ENCODE data around the gene UPF3A.

The UPF3A gene

GRCh38 chr13:114298866-114299265, 17.5 kb downstream of the UPF3A start:
- H3K9me3 ChIP-seq (ENCODE audit: control insufficient read depth in 2 of 2, low read length in 2 of 2), result no peaks in the 10 kb centered on the region
- no peaks in the 10 kb centered on the region for H3K4me1 ChIP-seq (ENCODE audit: control insufficient read depth in 2 of 2, insufficient read depth in 2 of 2, low read length in 2 of 2)
- no peak overlapping the region for H3K4me3 ChIP-seq (ENCODE audit: low read length in 2 of 2)
- no peak overlapping the region for H3K9ac ChIP-seq (ENCODE audit: low read depth in 1 of 2, low read length in 2 of 2)
- peaks cover 31 to 53% of the 10 kb centered on the region in 2 donors for H3K36me3 ChIP-seq (ENCODE audit: control insufficient read depth in 2 of 2, insufficient read depth in 2 of 2, low read length in 2 of 2)
- H3K27ac ChIP-seq (ENCODE audit: low read depth in 2 of 2, low read length in 2 of 2), result no peak overlapping the region
- H3K27me3 ChIP-seq (ENCODE audit: control insufficient read depth in 2 of 2, insufficient read depth in 2 of 2, low read length in 2 of 2), result no peaks in the 10 kb centered on the region

GRCh38 chr13:114299604-114300305, 18.4 kb downstream of the UPF3A start:
- Histone ChIP-seq H3K27ac (ENCODE audit: low read depth in 2 of 2, low read length in 2 of 2) (no peak overlapping the region), H3K9me3 (ENCODE audit: control insufficient read depth in 2 of 2, low read length in 2 of 2) (no peaks in the 10 kb centered on the region), H3K27me3 (ENCODE audit: control insufficient read depth in 2 of 2, insufficient read depth in 2 of 2, low read length in 2 of 2) (no peaks in the 10 kb centered on the region), H3K36me3 (ENCODE audit: control insufficient read depth in 2 of 2, insufficient read depth in 2 of 2, low read length in 2 of 2) (peaks cover 39 to 59% of the 10 kb centered on the region in 2 donors), H3K9ac (ENCODE audit: low read depth in 1 of 2, low read length in 2 of 2) (no peak overlapping the region), H3K4me3 (ENCODE audit: low read length in 2 of 2) (no peak overlapping the region), H3K4me1 (ENCODE audit: control insufficient read depth in 2 of 2, insufficient read depth in 2 of 2, low read length in 2 of 2) (no peaks in the 10 kb centered on the region)

GRCh38 chr13:114303700-114304327, 22.4 kb downstream of the UPF3A start:
- peaks cover 28 to 48% of the 10 kb centered on the region in 2 donors for H3K36me3 ChIP-seq (ENCODE audit: control insufficient read depth in 2 of 2, insufficient read depth in 2 of 2, low read length in 2 of 2)

GRCh38 chr13:114304346-114305034, 23.1 kb downstream of the UPF3A start:
- Histone ChIP-seq H3K9me3 (ENCODE audit: control insufficient read depth in 2 of 2, low read length in 2 of 2) (no peaks in the 10 kb centered on the region), H3K4me3 (ENCODE audit: low read length in 2 of 2) (no peak overlapping the region), H3K9ac (ENCODE audit: low read depth in 1 of 2, low read length in 2 of 2) (no peak overlapping the region), H3K27ac (ENCODE audit: low read depth in 2 of 2, low read length in 2 of 2) (no peak overlapping the region), H3K36me3 (ENCODE audit: control insufficient read depth in 2 of 2, insufficient read depth in 2 of 2, low read length in 2 of 2) (peaks cover 21 to 42% of the 10 kb centered on the region in 2 donors), H3K27me3 (ENCODE audit: control insufficient read depth in 2 of 2, insufficient read depth in 2 of 2, low read length in 2 of 2) (no peaks in the 10 kb centered on the region), H3K4me1 (ENCODE audit: control insufficient read depth in 2 of 2, insufficient read depth in 2 of 2, low read length in 2 of 2) (no peaks in the 10 kb centered on the region)

More at GRCh38 chr13:114303700-114304327, 22.4 kb downstream of the UPF3A start:
- Histone ChIP-seq H3K27ac (ENCODE audit: low read depth in 2 of 2, low read length in 2 of 2) (no peak overlapping the region), H3K4me1 (ENCODE audit: control insufficient read depth in 2 of 2, insufficient read depth in 2 of 2, low read length in 2 of 2) (no peaks in the 10 kb centered on the region), H3K4me3 (ENCODE audit: low read length in 2 of 2) (no peak overlapping the region), H3K9ac (ENCODE audit: low read depth in 1 of 2, low read length in 2 of 2) (no peak overlapping the region), H3K27me3 (ENCODE audit: control insufficient read depth in 2 of 2, insufficient read depth in 2 of 2, low read length in 2 of 2) (no peaks in the 10 kb centered on the region), H3K9me3 (ENCODE audit: control insufficient read depth in 2 of 2, low read length in 2 of 2) (no peaks in the 10 kb centered on the region)

GRCh38 chr13:114309086-114309485, 27.7 kb downstream of the UPF3A start:
- no peaks in the 10 kb centered on the region for H3K9me3 ChIP-seq (ENCODE audit: control insufficient read depth in 2 of 2, low read length in 2 of 2)
- no peak overlapping the region for H3K9ac ChIP-seq (ENCODE audit: low read depth in 1 of 2, low read length in 2 of 2)
- no peaks in the 10 kb centered on the region for H3K27me3 ChIP-seq (ENCODE audit: control insufficient read depth in 2 of 2, insufficient read depth in 2 of 2, low read length in 2 of 2)

GRCh38 chr13:114309806-114310410, 28.5 kb downstream of the UPF3A start:
- Histone ChIP-seq H3K9me3 (ENCODE audit: control insufficient read depth in 2 of 2, low read length in 2 of 2) (no peaks in the 10 kb centered on the region), H3K36me3 (ENCODE audit: control insufficient read depth in 2 of 2, insufficient read depth in 2 of 2, low read length in 2 of 2) (peaks cover 0 to 6% of the 10 kb centered on the region in 2 donors), H3K9ac (ENCODE audit: low read depth in 1 of 2, low read length in 2 of 2) (no peak overlapping the region), H3K4me1 (ENCODE audit: control insufficient read depth in 2 of 2, insufficient read depth in 2 of 2, low read length in 2 of 2) (peaks cover under 1 to 10% of the 10 kb centered on the region in 2 donors), H3K27ac (ENCODE audit: low read depth in 2 of 2, low read length in 2 of 2) (no peak overlapping the region), H3K4me3 (ENCODE audit: low read length in 2 of 2) (no peak overlapping the region), H3K27me3 (ENCODE audit: control insufficient read depth in 2 of 2, insufficient read depth in 2 of 2, low read length in 2 of 2) (no peaks in the 10 kb centered on the region)

More at GRCh38 chr13:114309086-114309485, 27.7 kb downstream of the UPF3A start:
- Histone ChIP-seq H3K4me3 (ENCODE audit: low read length in 2 of 2) (no peak overlapping the region), H3K27ac (ENCODE audit: low read depth in 2 of 2, low read length in 2 of 2) (no peak overlapping the region), H3K36me3 (ENCODE audit: control insufficient read depth in 2 of 2, insufficient read depth in 2 of 2, low read length in 2 of 2) (peaks cover 6 to 12% of the 10 kb centered on the region in 2 donors), H3K4me1 (ENCODE audit: control insufficient read depth in 2 of 2, insufficient read depth in 2 of 2, low read length in 2 of 2) (peaks cover 0 to 9% of the 10 kb centered on the region in 2 donors)

GRCh38 chr13:114310956-114311355, 29.6 kb downstream of the UPF3A start:
- peaks cover 0 to 6% of the 10 kb centered on the region in 2 donors for H3K36me3 ChIP-seq (ENCODE audit: control insufficient read depth in 2 of 2, insufficient read depth in 2 of 2, low read length in 2 of 2)
- no peaks in the 10 kb centered on the region for H3K27me3 ChIP-seq (ENCODE audit: control insufficient read depth in 2 of 2, insufficient read depth in 2 of 2, low read length in 2 of 2)
- no peaks in the 10 kb centered on the region for H3K9me3 ChIP-seq (ENCODE audit: control insufficient read depth in 2 of 2, low read length in 2 of 2)
- H3K4me1 ChIP-seq (ENCODE audit: control insufficient read depth in 2 of 2, insufficient read depth in 2 of 2, low read length in 2 of 2), result peaks cover 9 to 14% of the 10 kb centered on the region in 2 donors
- H3K4me3 ChIP-seq (ENCODE audit: low read length in 2 of 2), result no peak overlapping the region
- H3K9ac ChIP-seq (ENCODE audit: low read depth in 1 of 2, low read length in 2 of 2), result no peak overlapping the region
- H3K27ac ChIP-seq (ENCODE audit: low read depth in 2 of 2, low read length in 2 of 2), result no peak overlapping the region

GRCh38 chr13:114311387-114311786, 30.0 kb downstream of the UPF3A start:
- Histone ChIP-seq H3K4me3 (ENCODE audit: low read length in 2 of 2) (no peak overlapping the region), H3K27me3 (ENCODE audit: control insufficient read depth in 2 of 2, insufficient read depth in 2 of 2, low read length in 2 of 2) (no peaks in the 10 kb centered on the region), H3K36me3 (ENCODE audit: control insufficient read depth in 2 of 2, insufficient read depth in 2 of 2, low read length in 2 of 2) (peaks cover 0 to 6% of the 10 kb centered on the region in 2 donors), H3K9me3 (ENCODE audit: control insufficient read depth in 2 of 2, low read length in 2 of 2) (no peaks in the 10 kb centered on the region), H3K9ac (ENCODE audit: low read depth in 1 of 2, low read length in 2 of 2) (no peak overlapping the region), H3K27ac (ENCODE audit: low read depth in 2 of 2, low read length in 2 of 2) (no peak overlapping the region), H3K4me1 (ENCODE audit: control insufficient read depth in 2 of 2, insufficient read depth in 2 of 2, low read length in 2 of 2) (peaks cover 9 to 14% of the 10 kb centered on the region in 2 donors)

- no peaks in the 10 kb centered on the region for H3K9me3 ChIP-seq (ENCODE audit: control insufficient read depth in 2 of 2, low read length in 2 of 2)
- H3K4me1 ChIP-seq (ENCODE audit: control insufficient read depth in 2 of 2, insufficient read depth in 2 of 2, low read length in 2 of 2), result peaks cover 9 to 14% of the 10 kb centered on the region in 2 donors
- no peak overlapping the region for H3K27ac ChIP-seq (ENCODE audit: low read depth in 2 of 2, low read length in 2 of 2)
- no peak overlapping the region for H3K4me3 ChIP-seq (ENCODE audit: low read length in 2 of 2)
- H3K36me3 ChIP-seq (ENCODE audit: control insufficient read depth in 2 of 2, insufficient read depth in 2 of 2, low read length in 2 of 2), result peaks cover 0 to 1% of the 10 kb centered on the region in 2 donors
- no peak overlapping the region for H3K9ac ChIP-seq (ENCODE audit: low read depth in 1 of 2, low read length in 2 of 2)
- H3K27me3 ChIP-seq (ENCODE audit: control insufficient read depth in 2 of 2, insufficient read depth in 2 of 2, low read length in 2 of 2), result no peaks in the 10 kb centered on the region
Measured at GRCh38 chr13:114311908-114312307, 30.5 kb downstream of the UPF3A start.
